ENCODE measurements around the gene NUDT3. TPM values are rescaled to one million over a fixed set of nuclear protein-coding genes. Genes with fewer than 3 reads are reported as not detected.

The NUDT3 gene
- total and polyA plus RNA-seq, 9 of the 15 experiments (the other 6 are each of a cell fraction or from before 2014, with no cell fraction given): 5.4 to 81.2 (median 56.4) TPM

GRCh38 chr6:34273242-34273805 is 119.1 kb downstream of the NUDT3 start (continued):
- TF ChIP-seq ZKSCAN1 (IDR thresholded peaks at IDR 0.05; ENCODE audit: low read depth, low read length) (peak; percentile 93), ZNF644 (tag; IDR thresholded peaks at IDR 0.05; ENCODE audit: low read depth) (peak; percentile 76), RREB1 (CRISPR knock-in tag; IDR thresholded peaks at IDR 0.05) (no peak), GATAD2A (IDR thresholded peaks at IDR 0.05) (peak; percentile 97), ZNF41 (CRISPR knock-in tag; conservative IDR thresholded peaks at IDR 0.05) (0 out of 2 replicates have a peak, but pooled peaks have one; percentile 61), PHF20 (IDR thresholded peaks at IDR 0.05; ENCODE audit: partially characterized antibody) (peak; percentile 57), EWSR1 (IDR thresholded peaks at IDR 0.05; ENCODE audit: borderline replicate concordance, low read depth, partially characterized antibody) (no peak), NR2C1 (IDR thresholded peaks at IDR 0.05) (peak; percentile 71), NR2C1 (tag; IDR thresholded peaks at IDR 0.05) (peak; percentile 83), ZNF140 (CRISPR knock-in tag; IDR thresholded peaks at IDR 0.05) (no peak), ZNF311 (CRISPR knock-in tag; IDR thresholded peaks at IDR 0.05) (peak; percentile 11; the same call in 1 of the 2 replicates), ARID4B (CRISPR knock-in tag; IDR thresholded peaks at IDR 0.05) (no peak), NR2C2 (CRISPR knock-in tag; IDR thresholded peaks at IDR 0.05) (no peak), NR2C2 (tag; IDR thresholded peaks at IDR 0.05) (peak; percentile 89), ZFP91 (CRISPR knock-in tag; IDR thresholded peaks at IDR 0.05) (peak; percentile 47; the same call in 1 of the 2 replicates), SMARCA4 (IDR thresholded peaks at IDR 0.05) (peak; percentile 99), ESRRB (CRISPR knock-in tag; IDR thresholded peaks at IDR 0.05; ENCODE audit: borderline replicate concordance) (no peak), ZNF274 (IDR thresholded peaks at IDR 0.05; ENCODE audit: borderline replicate concordance, low read depth, low read length) (no peak)
